Skeletal muscle satellite cell (primary cell): Measurements from ENCODE around the gene ELOVL7.
"Not testable (repeated sequence)": the region's sequence is repeated elsewhere in the genome, so short reads cannot be mapped to it uniquely, and the experiment has no call there.

Experiments
- H3K27me3 ChIP-seq: 2 replicates; pipeline ENCODE4 v1.7.0; 2013; ENCODE audit warnings: low read length; ENCODE audit not compliant: control insufficient read depth, insufficient read depth
- H3K36me3 ChIP-seq: 2 replicates; pipeline ENCODE4 v1.7.0; 2013; ENCODE audit warnings: mild to moderate bottlenecking, control low read depth, low read length; ENCODE audit not compliant: insufficient read depth
- H3K4me1 ChIP-seq: 2 replicates; pipeline ENCODE4 v1.7.0; 2013; ENCODE audit warnings: low read length; ENCODE audit not compliant: control insufficient read depth, insufficient read depth
- H3K4me2 ChIP-seq: 2 replicates; pipeline ENCODE4 v1.7.0; 2013; ENCODE audit warnings: mild to moderate bottlenecking, low read length
- H3K4me3 ChIP-seq: 2 replicates; pipeline ENCODE4 v1.7.0; 2013; ENCODE audit warnings: low read length
- H3K9ac ChIP-seq: 2 replicates; pipeline ENCODE4 v1.7.0; 2013; ENCODE audit warnings: mild to moderate bottlenecking, low read depth, low read length, moderate library complexity
- H3K9me3 ChIP-seq: replicated peaks from 2 replicates; pipeline ENCODE4 v1.7.0; 2013; ENCODE audit warnings: mild to moderate bottlenecking, control low read depth, low read length

ELOVL7 gene

DNA sequence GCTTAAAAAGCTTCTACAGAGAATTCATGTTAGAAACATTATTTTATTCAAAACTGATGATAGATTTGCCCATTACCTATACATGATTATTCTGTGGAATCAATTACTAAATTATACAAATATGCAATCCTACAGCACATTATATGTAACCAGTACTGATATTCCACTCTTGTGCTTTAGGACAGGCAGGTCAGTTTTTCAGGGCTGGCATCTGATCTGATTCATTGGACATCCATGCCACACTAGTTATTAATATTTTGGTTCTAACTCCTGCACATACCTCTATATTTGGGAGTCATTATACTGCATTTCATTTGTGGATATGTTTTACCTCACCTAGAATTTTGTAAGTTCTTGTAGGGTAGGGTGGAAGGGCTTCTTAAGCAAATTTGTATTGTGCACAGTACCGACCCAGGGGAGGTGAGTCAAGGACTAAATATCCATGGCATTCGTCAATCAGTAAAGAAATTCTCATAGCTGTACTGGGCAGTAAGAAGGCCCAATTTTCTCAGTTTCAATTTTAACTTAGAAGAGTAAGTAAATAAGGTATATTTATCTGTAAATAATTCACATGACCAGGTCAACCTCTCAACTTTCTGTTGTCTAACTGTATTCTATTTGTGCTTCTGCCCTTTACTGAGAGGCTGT lies 33.5 kb downstream of the ELOVL7 start:
- H3K36me3 ChIP-seq: no peaks in the 10 kb centered on the region
- peaks cover 25% of the 10 kb centered on the region for H3K27me3 ChIP-seq
- no peaks in the 10 kb centered on the region for H3K4me1 ChIP-seq
- no peak overlapping the region for H3K4me2 ChIP-seq
- H3K9ac ChIP-seq: no peak overlapping the region
- no peaks in the 10 kb centered on the region for H3K9me3 ChIP-seq
- no peak overlapping the region for H3K4me3 ChIP-seq

DNA sequence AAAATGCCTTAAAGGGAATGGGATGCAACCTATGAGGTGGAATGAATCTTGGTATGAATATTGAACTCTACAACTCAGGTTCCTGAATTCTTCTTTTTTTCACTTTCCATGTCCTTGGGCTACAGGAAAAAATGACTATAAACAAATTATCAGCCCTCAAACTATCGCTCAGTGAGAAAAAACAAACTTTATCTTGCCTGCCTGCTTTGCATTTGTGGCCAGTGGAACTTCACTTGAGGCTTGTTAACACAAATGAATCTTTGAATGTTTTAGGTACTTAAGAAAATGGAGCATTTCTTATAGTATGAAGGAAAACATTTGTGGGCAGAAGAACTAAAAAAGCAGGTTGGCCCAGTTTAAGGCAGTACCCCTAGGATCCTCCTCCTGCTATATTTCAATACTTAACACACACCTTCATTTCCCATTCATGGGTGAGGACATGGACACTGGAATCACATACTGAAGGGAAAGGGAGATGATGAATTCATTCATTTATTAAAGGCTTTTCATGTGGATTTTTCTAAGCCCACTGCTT lies 34.1 kb downstream of the ELOVL7 start:
- no peaks in the 10 kb centered on the region for H3K4me1 ChIP-seq
- no peaks in the 10 kb centered on the region for H3K36me3 ChIP-seq
- no peaks in the 10 kb centered on the region for H3K9me3 ChIP-seq
- H3K9ac ChIP-seq: no peak overlapping the region
- H3K27me3 ChIP-seq: peaks cover 25% of the 10 kb centered on the region
- no peak overlapping the region for H3K4me2 ChIP-seq
- H3K4me3 ChIP-seq: no peak overlapping the region

DNA sequence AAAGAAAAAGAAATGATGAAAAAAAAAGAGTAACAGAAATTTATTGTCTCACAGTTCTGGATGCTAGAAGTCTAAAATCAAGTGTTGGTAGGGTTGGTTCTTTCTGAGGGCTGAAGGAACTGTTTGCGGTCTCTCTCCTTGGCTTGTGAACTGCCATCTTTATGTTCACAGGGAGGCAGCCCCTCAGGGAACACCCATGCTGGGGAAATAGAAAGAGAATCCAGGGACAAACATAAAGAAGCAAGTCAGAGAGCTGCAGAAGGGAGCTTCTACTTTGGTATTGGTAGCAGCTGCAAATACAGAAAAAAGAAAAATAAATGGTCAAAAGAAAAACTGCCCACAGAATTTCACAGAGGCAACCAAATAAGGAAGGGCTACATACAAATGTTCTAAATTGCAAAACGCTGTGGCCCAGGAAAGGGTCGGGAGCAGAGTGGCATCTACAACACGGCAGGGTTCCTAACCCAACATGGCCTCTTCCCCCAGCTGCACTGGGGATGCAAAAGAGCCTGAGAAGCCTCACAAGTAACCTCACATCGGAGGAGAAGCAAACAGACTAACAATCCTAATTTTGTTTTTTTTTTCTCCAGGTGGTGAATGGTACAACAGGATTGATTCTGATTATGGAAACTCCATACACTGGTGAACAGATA lies 37.4 kb downstream of the ELOVL7 start:
- Histone ChIP-seq H3K27me3 (peaks cover 9% of the 10 kb centered on the region), H3K4me3 (no peak overlapping the region), H3K9ac (no peak overlapping the region), H3K36me3 (no peaks in the 10 kb centered on the region), H3K9me3 (no peaks in the 10 kb centered on the region), H3K4me2 (no peak overlapping the region), H3K4me1 (no peaks in the 10 kb centered on the region)

DNA sequence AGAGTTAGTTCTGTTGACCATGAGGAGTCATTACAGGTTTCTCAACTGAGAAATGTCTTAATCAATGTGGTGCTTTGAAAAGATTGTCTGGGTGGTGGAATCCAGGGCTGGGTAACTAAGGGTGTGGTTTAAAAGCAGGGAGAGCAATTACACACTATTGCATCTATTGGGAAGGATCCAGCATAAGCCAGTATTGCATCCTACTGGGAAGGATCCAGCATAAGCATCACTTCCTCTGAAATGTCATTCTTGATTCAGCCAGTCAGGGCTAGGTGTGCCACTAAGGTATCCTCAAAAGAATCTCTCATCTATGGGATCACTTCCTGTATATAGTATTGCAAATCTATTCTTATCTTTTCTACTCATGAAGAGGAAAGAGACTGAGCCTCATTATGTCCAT lies 38.6 kb downstream of the ELOVL7 start:
- no peak overlapping the region for H3K4me3 ChIP-seq
- H3K27me3 ChIP-seq: peaks cover 9% of the 10 kb centered on the region
- H3K4me1 ChIP-seq: no peaks in the 10 kb centered on the region
- no peaks in the 10 kb centered on the region for H3K9me3 ChIP-seq
- no peak overlapping the region for H3K4me2 ChIP-seq
- no peaks in the 10 kb centered on the region for H3K36me3 ChIP-seq
- H3K9ac ChIP-seq: no peak overlapping the region

DNA sequence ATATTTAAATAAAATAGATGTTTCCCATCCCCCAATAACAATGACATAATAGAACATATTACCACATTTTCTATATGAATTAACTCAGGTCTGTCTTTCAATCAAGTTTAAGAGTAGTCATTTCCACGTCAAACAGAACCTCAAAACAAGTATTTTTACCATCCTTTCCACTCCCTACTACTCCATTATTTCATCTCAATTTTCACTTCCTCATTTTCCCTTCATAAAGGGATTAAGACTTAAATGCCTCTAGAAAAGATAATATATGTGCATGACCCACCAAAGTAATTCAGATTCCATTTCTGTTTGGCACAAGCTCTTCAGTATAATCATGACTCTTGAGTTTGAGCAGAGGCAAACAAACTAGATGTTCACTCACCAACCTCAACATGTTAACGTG lies 40.4 kb downstream of the ELOVL7 start:
- Histone ChIP-seq H3K4me2 (no peak overlapping the region), H3K36me3 (no peaks in the 10 kb centered on the region), H3K9ac (no peak overlapping the region), H3K27me3 (peaks cover under 1% of the 10 kb centered on the region), H3K9me3 (no peaks in the 10 kb centered on the region), H3K4me1 (no peaks in the 10 kb centered on the region), H3K4me3 (no peak overlapping the region)

DNA sequence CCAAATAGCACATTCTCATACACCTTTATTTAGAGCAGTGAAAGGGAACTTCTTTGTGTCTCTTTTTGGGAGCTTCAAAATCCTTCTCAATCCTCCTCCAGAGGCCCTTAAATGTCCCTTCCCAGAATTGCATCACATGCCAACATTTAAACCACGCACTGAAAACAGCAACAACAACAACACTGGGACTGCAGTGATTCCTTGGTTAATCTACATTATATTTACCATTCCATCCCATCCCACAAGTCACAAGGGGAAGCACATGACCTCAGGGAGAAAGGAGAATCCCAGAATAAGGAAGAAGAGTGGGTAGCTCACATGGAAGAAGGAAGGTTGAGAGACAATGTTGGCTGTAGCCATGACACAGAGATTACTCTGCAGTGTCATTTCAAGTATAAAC lies 41.1 kb downstream of the ELOVL7 start:
- H3K9ac ChIP-seq: no peak overlapping the region

DNA sequence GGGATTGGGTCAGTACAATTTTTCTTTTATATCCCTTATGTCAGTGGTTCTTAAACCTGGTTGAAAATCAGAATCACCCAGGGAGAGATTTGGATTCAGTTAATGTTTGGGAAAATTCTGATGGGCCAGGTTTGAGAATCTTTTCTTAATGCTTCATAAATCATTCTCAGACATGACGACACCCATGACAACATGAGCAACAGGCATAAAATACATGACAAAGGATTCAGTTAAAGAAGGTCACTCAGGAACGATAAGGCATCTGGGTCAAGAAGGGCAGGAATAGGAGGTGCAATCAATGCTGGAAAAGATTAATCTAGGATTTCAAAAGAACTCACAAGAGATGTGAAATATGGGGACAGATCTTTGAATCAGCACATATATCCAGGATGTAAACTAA lies 41.8 kb downstream of the ELOVL7 start:
- Histone ChIP-seq H3K4me2 (no peak overlapping the region), H3K9ac (no peak overlapping the region), H3K27me3 (peaks cover 7% of the 10 kb centered on the region), H3K36me3 (no peaks in the 10 kb centered on the region), H3K9me3 (no peaks in the 10 kb centered on the region), H3K4me1 (no peaks in the 10 kb centered on the region), H3K4me3 (no peak overlapping the region)

More for the DNA sequence above, 41.1 kb downstream of the ELOVL7 start:
- Histone ChIP-seq H3K27me3 (peaks cover 3% of the 10 kb centered on the region), H3K4me3 (no peak overlapping the region), H3K9me3 (no peaks in the 10 kb centered on the region), H3K36me3 (no peaks in the 10 kb centered on the region), H3K4me1 (no peaks in the 10 kb centered on the region), H3K4me2 (no peak overlapping the region)

DNA sequence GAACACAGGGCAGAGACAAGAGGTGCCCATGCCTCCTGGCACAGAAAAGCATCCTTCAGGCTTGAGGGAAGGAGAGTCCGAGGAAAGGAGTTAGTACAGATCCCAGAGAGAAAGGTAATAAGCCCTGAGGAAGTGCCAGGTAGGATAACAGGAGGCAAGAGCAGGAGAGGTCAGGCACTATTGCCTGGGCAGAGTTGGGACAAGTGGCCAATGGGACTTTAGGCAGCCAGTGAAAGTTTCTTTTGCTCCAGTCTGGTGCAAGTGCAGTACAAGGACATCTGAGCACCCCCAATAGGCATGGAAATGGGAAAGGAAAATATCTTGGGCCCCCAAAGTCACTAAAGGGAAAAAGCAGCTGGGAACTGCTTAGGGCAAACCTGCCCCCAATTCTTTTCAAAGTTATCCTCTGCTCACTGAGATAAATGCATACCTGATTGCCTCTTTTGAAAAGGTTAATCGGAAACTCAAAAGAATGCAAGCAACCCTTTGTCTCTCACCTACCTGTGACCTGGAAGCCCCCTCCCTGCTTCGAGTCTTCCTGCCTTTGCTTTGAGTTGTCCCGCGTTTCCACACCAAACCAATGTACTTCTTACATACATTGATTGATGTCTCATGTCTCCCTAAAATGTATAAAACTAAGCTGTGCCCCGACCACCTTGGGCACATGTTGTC lies 46.5 kb downstream of the ELOVL7 start:
- Histone ChIP-seq H3K27me3 (peaks cover 9% of the 10 kb centered on the region), H3K4me2 (no peak overlapping the region), H3K9ac (no peak overlapping the region), H3K9me3 (no peaks in the 10 kb centered on the region), H3K4me3 (no peak overlapping the region), H3K4me1 (no peaks in the 10 kb centered on the region), H3K36me3 (no peaks in the 10 kb centered on the region)

DNA sequence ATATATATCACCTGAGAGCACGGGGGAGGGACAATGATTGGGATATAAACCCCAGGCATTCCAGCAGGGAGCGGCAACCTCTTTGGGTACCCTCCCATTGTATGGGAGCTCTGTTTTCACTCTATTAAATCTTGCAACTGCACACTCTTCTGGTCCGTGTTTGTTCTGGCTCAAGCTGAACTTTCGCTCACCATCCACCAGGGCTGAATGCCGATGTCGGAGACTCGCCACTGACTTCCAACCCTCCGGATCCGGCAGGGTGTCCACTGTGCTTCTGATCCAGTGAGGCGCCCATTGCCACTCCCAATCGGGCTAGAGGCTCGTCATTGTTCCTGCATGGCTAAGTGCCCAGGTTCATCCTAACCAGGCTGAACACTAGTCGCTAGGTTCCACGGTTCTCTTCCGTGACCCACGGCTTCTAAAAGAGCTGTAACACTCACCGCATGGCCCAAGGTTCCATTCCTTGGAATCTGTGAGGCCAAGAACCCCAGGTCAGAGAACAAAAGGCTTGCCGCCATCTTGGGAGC lies 48.6 kb downstream of the ELOVL7 start:
- H3K9me3 ChIP-seq, H3K9ac ChIP-seq, H3K4me2 ChIP-seq, H3K4me3 ChIP-seq, H3K36me3 ChIP-seq, H3K4me1 ChIP-seq: not testable (repeated sequence)
- peaks cover 14% of the 10 kb centered on the region for H3K27me3 ChIP-seq

DNA sequence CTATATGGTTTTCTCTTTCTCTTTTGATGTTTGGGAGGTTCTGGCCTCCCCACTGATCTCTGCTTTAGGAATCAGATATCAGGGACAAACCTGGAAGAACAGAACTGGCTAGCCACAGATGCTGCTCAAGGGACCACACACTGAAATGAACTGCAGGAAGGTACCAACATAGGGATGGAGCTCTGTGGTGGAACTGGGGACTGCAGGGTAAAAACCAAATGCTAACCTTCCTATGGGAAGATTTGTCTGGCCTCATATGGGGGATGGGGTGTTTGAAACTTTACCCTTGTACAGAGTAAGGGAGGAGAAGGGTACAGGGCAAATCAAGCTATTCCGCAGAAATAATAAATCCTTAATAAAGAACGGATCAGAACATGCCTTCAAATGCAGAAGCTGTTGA lies 49.4 kb downstream of the ELOVL7 start:
- peaks cover 14% of the 10 kb centered on the region for H3K27me3 ChIP-seq
- H3K9me3 ChIP-seq: no peaks in the 10 kb centered on the region
- no peak overlapping the region for H3K4me3 ChIP-seq

DNA sequence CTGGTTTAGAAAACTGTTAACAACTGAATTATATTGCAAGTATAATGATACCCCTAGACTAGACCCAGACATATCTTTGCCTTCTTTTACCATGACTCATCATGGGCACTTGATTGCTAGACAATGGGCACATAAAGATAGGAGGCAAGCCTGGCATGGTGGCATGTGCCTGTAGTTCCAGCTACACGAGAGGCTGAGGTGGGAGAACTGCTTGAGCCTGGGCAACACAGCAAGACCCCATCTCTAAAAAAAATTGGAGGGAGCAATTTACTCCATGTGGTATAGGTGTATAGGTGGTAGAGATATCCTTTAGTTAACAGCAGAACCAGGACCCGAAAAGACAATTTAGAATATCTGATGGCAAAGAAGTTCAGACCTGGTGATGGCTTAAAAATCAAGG lies 51.6 kb downstream of the ELOVL7 start:
- Histone ChIP-seq H3K36me3 (no peaks in the 10 kb centered on the region), H3K4me2 (no peak overlapping the region), H3K27me3 (peaks cover 12% of the 10 kb centered on the region), H3K4me3 (no peak overlapping the region), H3K4me1 (no peaks in the 10 kb centered on the region), H3K9ac (no peak overlapping the region), H3K9me3 (no peaks in the 10 kb centered on the region)

More for the DNA sequence above, 49.4 kb downstream of the ELOVL7 start:
- no peaks in the 10 kb centered on the region for H3K4me1 ChIP-seq
- H3K36me3 ChIP-seq: no peaks in the 10 kb centered on the region
- H3K4me2 ChIP-seq: no peak overlapping the region
- H3K9ac ChIP-seq: no peak overlapping the region
